OCI-LY3 (cell line): Measurements from ENCODE around the gene IRF9.

ENCODE experiments used
- CTCF ChIP-seq: fragments of 200-600, 300-600 bp; sonication (generic); IDR thresholded peaks from 2 replicates; pipeline ENCODE4 v1.5.1; 2014; ENCODE audit warnings: antibody characterized with exemption, low read length, low read depth
- EZH2phosphoT487 ChIP-seq: fragments of 200-600 bp; shearing (Covaris generic); IDR thresholded peaks from 2 replicates; pipeline ENCODE4 v1.6.1; 2018; ENCODE audit warnings: antibody characterized with exemption, mixed run types, low read depth

DNA sequence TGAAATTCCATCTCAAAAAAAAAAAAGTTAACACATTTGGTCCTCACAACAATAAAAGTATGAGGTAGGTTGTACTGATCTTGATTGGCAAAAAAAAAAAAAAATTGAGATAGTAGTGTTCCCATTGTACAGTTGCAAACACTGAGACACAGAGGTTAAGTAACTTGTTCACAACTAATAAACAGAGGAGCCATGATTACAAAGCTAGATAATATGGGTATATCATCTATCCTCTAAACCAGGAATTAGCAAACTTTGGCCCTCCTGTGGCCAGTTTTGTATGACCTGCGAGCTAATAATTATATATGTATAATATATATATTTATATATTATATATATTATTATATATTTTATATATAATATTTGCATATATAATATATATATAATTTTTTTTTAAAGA is 27.3 kb upstream of the IRF9 start:
- TF ChIP-seq CTCF (no peak), EZH2phosphoT487 (no peak)
